ENCODE data around the gene FAM50B.

FAM50B gene

DNA sequence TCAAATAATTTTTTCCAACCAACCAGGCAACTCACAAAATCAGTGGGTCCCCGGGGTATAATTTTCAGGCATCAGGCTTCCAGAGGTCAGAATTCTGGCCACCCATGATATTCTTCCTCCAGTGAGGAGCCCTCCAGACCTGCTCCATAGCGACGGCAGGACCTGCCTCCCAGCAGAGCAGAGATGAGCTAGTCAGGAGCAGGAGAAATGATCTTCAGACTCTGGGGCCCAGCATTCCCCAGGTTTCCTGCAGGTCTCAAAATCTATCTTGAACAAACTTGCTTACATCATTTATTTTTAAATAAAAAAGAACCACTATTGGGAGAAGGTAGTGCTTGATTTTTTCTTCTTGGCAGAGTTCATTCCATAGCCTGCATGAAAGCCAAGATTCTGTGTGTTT lies 44.7 kb downstream of the FAM50B start:
- DNase-seq (ENCODE audit: low spot score), result no peak

DNA sequence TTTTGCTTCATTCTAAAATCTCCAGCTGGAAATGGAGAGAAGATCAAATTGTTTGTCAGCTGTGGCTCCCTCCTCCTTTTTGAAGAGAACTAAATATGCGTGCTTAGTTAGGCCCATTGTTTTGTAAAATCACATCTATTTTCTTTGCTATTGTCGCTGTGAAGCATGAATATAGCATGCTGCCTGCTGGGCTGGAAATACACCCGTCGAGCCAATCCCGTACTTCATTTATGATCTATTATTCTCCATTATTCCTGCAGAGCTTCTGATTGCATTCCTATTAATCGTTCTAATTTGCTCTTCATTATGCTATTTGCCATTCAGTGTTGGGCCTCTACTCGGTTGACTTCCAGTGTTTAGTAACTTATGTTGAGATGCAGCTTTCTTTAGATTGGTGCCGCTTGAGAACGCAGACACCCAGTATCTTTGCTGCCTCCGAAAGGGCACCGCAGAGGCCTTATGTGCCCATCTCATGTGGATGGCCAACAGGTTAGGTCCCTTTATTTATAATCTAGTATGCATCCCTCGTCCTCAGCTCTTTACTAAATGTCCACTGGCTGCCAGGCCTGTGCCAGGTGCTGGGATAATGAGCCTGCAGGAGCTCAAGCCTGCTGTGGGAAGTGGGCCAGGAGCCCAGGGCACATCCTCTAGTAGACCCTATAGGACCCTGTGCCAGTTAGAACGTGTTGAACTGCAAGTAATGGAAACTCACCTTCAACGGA lies 45.6 kb downstream of the FAM50B start:
- no peak for DNase-seq (ENCODE audit: low spot score)

DNA sequence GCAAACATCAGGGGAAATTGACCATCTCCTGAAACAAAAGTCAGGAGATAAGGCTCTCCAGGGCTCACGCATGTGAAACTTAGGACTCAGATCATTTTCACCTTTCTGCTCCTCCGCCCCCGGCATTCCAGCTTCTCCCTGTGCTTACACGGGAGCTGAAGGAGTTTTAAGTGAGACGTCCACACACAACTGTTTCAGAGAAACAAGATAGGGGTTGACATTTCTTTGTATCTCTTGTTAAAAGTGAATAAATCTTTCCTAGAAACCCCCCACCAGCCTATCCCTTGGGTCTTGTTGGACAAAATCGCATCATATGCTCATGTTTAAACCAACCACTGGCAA lies 46.1 kb downstream of the FAM50B start:
- DNase-seq (ENCODE audit: low spot score), result no peak

DNA sequence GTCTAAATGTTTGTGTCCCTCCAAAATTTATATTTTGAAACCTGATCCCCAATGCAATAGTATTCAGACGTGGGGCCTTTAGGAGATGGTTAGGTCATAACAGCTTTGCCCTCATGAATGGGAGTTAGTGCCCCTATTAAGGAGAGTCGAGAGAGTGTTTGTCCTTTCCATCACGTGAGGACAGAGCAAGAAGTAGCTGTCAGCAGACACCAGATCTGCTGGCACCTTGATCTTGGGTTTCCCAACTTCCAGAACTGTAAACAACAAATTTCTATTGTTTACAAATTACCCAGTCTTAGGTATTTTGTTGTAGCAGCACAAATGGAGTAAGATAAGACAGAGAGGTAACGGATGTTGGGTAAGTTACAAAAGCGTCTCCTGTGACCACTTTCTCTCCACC lies 46.6 kb downstream of the FAM50B start:
- no peak for DNase-seq (ENCODE audit: low spot score)

DNA sequence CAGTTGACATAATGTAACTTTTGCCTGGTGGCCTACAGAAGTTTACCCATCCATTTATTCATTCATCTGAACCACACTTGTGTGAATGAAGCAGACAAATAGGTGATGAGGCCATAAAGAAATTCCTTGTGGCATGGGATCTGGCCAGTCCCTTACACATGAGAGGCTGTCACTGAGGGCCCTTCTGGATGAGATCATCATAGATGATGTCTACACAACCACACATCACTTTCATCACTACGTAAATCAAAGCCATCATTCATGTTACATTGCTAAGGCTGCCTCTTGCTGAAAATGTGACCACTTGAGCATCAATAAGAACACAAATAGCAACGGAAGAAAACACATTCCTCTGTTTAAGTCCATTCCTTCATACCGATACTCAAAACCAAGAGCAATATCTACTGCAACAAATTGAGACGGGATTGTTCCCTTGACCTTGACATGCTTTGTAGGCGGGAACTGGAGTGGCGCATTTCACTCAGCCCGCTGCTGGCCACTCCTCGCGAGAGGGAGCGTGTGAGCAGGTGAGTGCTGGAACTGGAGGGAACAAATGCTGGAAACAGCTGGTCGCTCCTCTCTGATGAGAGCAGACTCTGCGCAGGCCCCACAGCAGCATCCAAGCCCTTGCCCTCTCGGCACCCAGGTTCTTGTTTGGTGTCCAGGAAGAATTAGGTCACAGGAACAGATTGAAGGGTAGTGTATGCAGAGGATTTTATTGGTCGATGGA lies 49.3 kb downstream of the FAM50B start:
- no peak for DNase-seq (ENCODE audit: low spot score)

DNA sequence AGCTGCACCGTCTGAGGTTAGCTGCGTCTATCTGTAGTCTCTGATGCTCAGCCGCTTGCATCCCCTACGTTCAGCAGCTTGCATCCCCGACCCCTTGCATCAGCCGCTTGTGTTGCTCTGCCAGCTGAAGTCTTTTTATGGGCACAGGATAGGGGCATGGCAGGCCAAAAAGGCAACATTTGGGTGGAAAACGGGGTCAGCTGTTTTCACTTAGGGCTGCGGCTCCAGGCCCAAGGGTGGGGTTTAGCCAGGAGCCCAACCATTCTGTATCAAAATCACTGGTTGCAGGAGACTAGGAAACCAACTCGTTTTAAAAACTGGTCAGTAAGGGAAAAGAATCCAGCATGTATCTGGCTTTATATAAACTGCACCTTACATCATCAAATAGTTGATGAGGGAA lies 49.9 kb downstream of the FAM50B start:
- DNase-seq (ENCODE audit: low spot score), result no peak

DNA sequence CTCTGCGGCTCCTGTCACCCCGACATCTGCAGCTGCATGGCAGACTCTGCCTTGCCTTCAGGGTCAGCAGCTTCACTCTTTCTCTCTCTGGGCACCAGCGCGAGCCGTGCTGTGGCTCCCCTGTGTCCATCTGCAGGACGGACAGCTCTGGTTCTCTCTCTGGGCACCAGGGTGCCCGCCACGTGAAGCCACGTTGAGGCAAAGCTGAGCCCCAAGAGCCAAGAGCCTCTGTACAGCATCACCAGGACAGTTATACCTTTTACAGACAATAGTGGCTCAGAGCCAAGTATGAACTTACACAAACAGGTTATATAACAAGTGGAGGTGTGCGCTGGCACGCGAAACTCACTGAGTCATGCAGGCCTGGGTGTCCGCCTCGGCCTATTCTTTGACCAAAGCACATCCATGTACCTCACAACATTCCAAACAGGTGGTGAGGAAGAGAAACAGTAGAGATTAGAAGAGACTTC lies 50.8 kb downstream of the FAM50B start:
- DNase-seq (ENCODE audit: low spot score), result no peak

Measured in SK-N-DZ (cell line).